Osteoblast (primary cell): ENCODE data around the gene PRKCB. TPM values are rescaled to one million over a fixed set of nuclear protein-coding genes. Genes with fewer than 3 reads are reported as not detected.

Experiments used
- DNase-seq: peaks from one replicate; pipeline ENCODE4 v3.0.0; 2011; ENCODE audit warnings: low spot score, mixed read lengths; ENCODE audit not compliant: insufficient read length; ENCODE audit errors: missing footprints
- H2AFZ ChIP-seq: 2 replicates; pipeline ENCODE4 v1.6.0; 2011; ENCODE audit warnings: mild to moderate bottlenecking, low read length
- H3K27ac ChIP-seq: 2 replicates; pipeline ENCODE4 v1.5.1; 2011; ENCODE audit warnings: mild to moderate bottlenecking, low read depth, low read length, moderate library complexity
- H3K27me3 ChIP-seq: 2 replicates; pipeline ENCODE4 v1.6.0; 2012; ENCODE audit warnings: mild to moderate bottlenecking, control low read depth, inconsistent platforms, low read length, moderate library complexity; ENCODE audit not compliant: insufficient read depth
- H3K36me3 ChIP-seq: 2 replicates; pipeline ENCODE4 v1.5.1; 2011; ENCODE audit warnings: mild to moderate bottlenecking, low read length, control low read depth, moderate library complexity; ENCODE audit not compliant: insufficient read depth
- H3K4me1 ChIP-seq: 2 replicates; pipeline ENCODE4 v1.5.1; 2011; ENCODE audit warnings: mild to moderate bottlenecking, low read length, control low read depth, moderate library complexity; ENCODE audit not compliant: insufficient read depth
- H3K4me2 ChIP-seq: 2 replicates; pipeline ENCODE4 v1.6.0; 2011; ENCODE audit warnings: mild to moderate bottlenecking, low read length; ENCODE audit not compliant: insufficient read depth
- H3K4me3 ChIP-seq: fragments of 200-600 bp; sonication (generic); 3 replicates; pipeline ENCODE4 v1.5.1; 2012; ENCODE audit warnings: mild to moderate bottlenecking, low read length, inconsistent platforms; ENCODE audit not compliant: insufficient read depth
- H3K79me2 ChIP-seq: 2 replicates; pipeline ENCODE4 v1.6.0; 2012; ENCODE audit warnings: mild to moderate bottlenecking, low read length, control low read depth, inconsistent platforms; ENCODE audit not compliant: insufficient read depth
- H3K9me3 ChIP-seq: 2 replicates; pipeline ENCODE4 v1.5.1; 2011; ENCODE audit warnings: low read depth, low read length, control low read depth
- H4K20me1 ChIP-seq: 2 replicates; pipeline ENCODE4 v1.6.0; 2012; ENCODE audit warnings: mild to moderate bottlenecking, low read length, control low read depth; ENCODE audit not compliant: insufficient read depth
- total RNA-seq: library from RNA; depleted of rRNA; stranded (reverse); fragments of >200 nt; gene quantifications from 2 replicates; pipeline ENCODE4 v1.2.3, GENCODE V29; 2012
- TF ChIP-seq, protein P1 (sequence below): IDR thresholded peaks from 2 replicates; pipeline ENCODE4 v1.5.1; 2011; ENCODE audit warnings: mild to moderate bottlenecking, low read depth, low read length, moderate library complexity; ENCODE audit errors: extremely low read depth

Gene PRKCB
- total RNA-seq, 1 donor: under 0.01 TPM

DNA sequence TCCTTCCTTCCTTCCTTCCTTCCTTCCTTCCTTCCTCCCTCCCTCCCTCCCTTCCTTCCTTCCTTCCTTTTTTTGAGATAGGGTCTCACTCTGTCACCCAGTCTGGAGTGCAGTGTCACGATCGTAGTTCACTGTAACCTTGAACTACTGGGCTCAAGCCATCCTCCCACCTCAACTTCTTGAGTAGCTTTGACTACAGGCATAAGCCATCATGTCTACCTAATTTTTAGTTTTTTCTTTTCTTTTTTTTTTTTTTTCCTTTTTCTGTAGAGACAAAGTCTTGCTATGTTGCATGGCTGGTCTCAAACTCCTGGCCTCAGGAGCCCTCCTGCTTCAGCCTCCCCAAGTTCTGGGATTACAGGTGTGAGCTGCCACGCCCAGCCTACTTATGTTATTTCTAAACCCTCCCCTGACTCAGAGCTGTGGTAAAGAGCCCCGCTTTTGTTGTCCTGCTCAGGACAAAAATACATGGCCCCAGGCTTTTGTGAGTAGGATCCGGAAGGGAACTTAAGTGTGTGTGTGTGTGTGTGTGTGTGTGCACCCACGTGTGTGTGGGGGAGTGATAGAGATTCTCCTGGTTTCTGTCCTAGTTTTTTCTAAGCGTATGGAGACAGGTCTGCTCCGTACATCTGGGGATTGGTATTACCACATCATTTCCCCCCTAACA lies 67.1 kb downstream of the PRKCB start:
- Histone ChIP-seq H3K9me3 (no peaks in the 10 kb centered on the region), H3K36me3 (no peaks in the 10 kb centered on the region), H4K20me1 (no peaks in the 10 kb centered on the region), H3K27me3 (no peaks in the 10 kb centered on the region), H3K4me1 (no peaks in the 10 kb centered on the region), H3K4me2 (no peak overlapping the region), H3K4me3 (no peak overlapping the region), H3K79me2 (no peaks in the 10 kb centered on the region), H3K27ac (no peak overlapping the region), H2AFZ (no peak overlapping the region)
- no peak for DNase-seq
- TF ChIP-seq, protein P1, sequence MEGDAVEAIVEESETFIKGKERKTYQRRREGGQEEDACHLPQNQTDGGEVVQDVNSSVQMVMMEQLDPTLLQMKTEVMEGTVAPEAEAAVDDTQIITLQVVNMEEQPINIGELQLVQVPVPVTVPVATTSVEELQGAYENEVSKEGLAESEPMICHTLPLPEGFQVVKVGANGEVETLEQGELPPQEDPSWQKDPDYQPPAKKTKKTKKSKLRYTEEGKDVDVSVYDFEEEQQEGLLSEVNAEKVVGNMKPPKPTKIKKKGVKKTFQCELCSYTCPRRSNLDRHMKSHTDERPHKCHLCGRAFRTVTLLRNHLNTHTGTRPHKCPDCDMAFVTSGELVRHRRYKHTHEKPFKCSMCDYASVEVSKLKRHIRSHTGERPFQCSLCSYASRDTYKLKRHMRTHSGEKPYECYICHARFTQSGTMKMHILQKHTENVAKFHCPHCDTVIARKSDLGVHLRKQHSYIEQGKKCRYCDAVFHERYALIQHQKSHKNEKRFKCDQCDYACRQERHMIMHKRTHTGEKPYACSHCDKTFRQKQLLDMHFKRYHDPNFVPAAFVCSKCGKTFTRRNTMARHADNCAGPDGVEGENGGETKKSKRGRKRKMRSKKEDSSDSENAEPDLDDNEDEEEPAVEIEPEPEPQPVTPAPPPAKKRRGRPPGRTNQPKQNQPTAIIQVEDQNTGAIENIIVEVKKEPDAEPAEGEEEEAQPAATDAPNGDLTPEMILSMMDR: no peak

DNA sequence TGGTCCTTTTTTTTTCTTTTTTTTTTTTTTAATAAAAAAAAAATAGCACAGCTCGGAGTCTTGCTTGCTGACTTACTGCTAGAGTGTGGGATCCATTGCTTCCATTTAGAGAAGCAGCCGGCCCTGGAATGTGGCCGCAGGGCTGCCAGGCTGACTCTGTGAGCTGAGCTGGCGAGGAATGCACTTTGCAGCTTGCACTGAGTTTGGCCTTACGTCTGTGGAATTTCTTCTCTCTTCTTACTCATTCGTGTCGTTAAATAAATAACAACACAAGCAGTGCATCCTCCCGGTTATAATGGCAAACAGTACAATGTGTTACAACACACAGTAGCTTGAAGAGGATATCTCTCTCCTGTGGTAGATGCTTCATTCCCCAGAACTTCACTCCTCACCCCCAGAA lies 69.2 kb downstream of the PRKCB start:
- H3K36me3 ChIP-seq: no peaks in the 10 kb centered on the region
- TF ChIP-seq, protein P1: no peak
- no peak overlapping the region for H3K4me2 ChIP-seq
- H3K9me3 ChIP-seq: no peaks in the 10 kb centered on the region
- no peak overlapping the region for H2AFZ ChIP-seq
- no peak overlapping the region for H3K27ac ChIP-seq
- DNase-seq: no peak
- no peaks in the 10 kb centered on the region for H3K27me3 ChIP-seq
- H3K4me1 ChIP-seq: no peaks in the 10 kb centered on the region
- H3K4me3 ChIP-seq: no peak overlapping the region
- no peaks in the 10 kb centered on the region for H3K79me2 ChIP-seq
- no peaks in the 10 kb centered on the region for H4K20me1 ChIP-seq

DNA sequence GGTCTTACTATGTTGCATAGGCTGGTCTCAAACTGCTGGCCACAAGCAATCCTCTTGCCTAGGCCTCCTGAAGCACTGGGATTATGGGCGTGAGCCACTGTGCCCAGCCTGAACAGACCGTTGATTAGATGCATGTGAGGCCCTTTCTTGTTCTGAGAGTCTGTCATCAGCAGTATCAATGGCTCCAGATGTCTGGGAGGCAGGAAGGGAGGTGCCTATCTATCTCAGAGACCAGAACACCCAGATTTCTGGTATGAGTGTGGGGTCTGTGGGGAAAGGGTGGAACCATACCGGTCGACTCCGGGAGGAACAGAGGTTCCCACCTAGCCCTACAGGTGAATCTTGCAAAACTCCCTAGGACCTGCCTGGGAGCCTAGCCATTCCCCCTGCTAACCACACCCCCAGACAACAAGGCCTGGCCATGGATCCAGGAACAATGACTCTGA lies 71.7 kb downstream of the PRKCB start:
- Histone ChIP-seq H3K36me3 (no peaks in the 10 kb centered on the region), H3K27me3 (no peaks in the 10 kb centered on the region), H3K4me2 (no peak overlapping the region), H2AFZ (no peak overlapping the region), H3K9me3 (no peaks in the 10 kb centered on the region), H3K79me2 (no peaks in the 10 kb centered on the region), H4K20me1 (no peaks in the 10 kb centered on the region), H3K4me1 (no peaks in the 10 kb centered on the region), H3K4me3 (no peak overlapping the region), H3K27ac (no peak overlapping the region)
- DNase-seq: no peak
- TF ChIP-seq, protein P1: no peak

DNA sequence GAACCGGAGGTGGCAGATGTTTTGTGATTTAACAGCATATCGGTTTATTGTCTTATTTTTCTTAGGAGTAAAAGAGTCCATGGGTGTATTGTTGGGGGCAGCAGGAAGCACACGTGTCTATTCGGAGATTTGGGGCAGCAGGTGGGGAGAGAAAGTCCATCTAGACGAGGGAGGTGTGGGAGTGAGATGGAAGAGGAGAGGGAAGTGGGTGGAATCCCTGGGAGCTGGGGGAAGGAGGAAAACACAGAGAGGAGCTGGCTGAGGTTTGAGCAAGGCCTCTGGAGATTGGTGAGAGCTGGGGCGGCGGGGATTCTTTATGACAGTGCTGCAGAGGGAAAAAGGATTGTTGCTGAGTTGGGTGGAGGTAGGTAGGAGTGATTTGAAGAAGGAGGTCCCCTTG lies 72.1 kb downstream of the PRKCB start:
- H3K4me2 ChIP-seq: no peak overlapping the region
- no peaks in the 10 kb centered on the region for H4K20me1 ChIP-seq
- H3K79me2 ChIP-seq: no peaks in the 10 kb centered on the region
- no peak for DNase-seq
- H2AFZ ChIP-seq: no peak overlapping the region
- no peak overlapping the region for H3K4me3 ChIP-seq
- no peaks in the 10 kb centered on the region for H3K27me3 ChIP-seq
- no peak overlapping the region for H3K27ac ChIP-seq
- no peaks in the 10 kb centered on the region for H3K9me3 ChIP-seq
- no peaks in the 10 kb centered on the region for H3K4me1 ChIP-seq
- TF ChIP-seq, protein P1: no peak
- no peaks in the 10 kb centered on the region for H3K36me3 ChIP-seq
